Stomach smooth muscle (tissue), 2 donors: ENCODE measurements around the gene DNMT3A.

Experiments
- H3K27ac ChIP-seq: one replicate; pipeline ENCODE4 v1.7.0; 2013; ENCODE audit warnings: mild to moderate bottlenecking, low read length, inconsistent platforms
- H3K27me3 ChIP-seq, 2 donors: one replicate each; pipeline ENCODE4 v1.7.0; 2013; ENCODE audit warnings: low read length in 2 of 2; ENCODE audit not compliant: insufficient read depth in 2 of 2, control insufficient read depth in 1 of 2
- H3K36me3 ChIP-seq, 2 donors: one replicate each; pipeline ENCODE4 v1.7.0; 2013; ENCODE audit warnings: low read length in 2 of 2; ENCODE audit not compliant: control insufficient read depth in 2 of 2, insufficient read depth in 2 of 2
- H3K4me1 ChIP-seq: one replicate; pipeline ENCODE4 v1.7.0; 2013; ENCODE audit warnings: low read length; ENCODE audit not compliant: control insufficient read depth, insufficient read depth
- H3K4me3 ChIP-seq, 2 donors: one replicate each; pipeline ENCODE4 v1.7.0; 2013; ENCODE audit warnings: low read length in 2 of 2
- H3K9ac ChIP-seq, 2 donors: one replicate each; pipeline ENCODE4 v1.7.0; 2013; ENCODE audit warnings: low read length in 2 of 2, mild to moderate bottlenecking in 1 of 2
- H3K9me3 ChIP-seq, 2 donors: one replicate each; pipeline ENCODE4 v1.7.0; 2013; ENCODE audit warnings: low read length in 2 of 2; ENCODE audit not compliant: control insufficient read depth in 2 of 2
- donor health status: healthy.
- donor health status: Pancreatic carcinoma.

Gene DNMT3A

GRCh38 chr2:25201794-25202193, 139.9 kb downstream of the DNMT3A start:
- H3K4me3 ChIP-seq: no peak overlapping the region

GRCh38 chr2:25201265-25201664, 140.5 kb downstream of the DNMT3A start:
- Histone ChIP-seq H3K4me3 (no peak overlapping the region), H3K4me1 (peaks cover under 1% of the 10 kb centered on the region), H3K9me3 (no peaks in the 10 kb centered on the region), H3K36me3 (no peaks in the 10 kb centered on the region), H3K27me3 (no peaks in the 10 kb centered on the region), H3K27ac (no peak overlapping the region), H3K9ac (no peak overlapping the region)

More at GRCh38 chr2:25201794-25202193, 139.9 kb downstream of the DNMT3A start:
- no peaks in the 10 kb centered on the region for H3K36me3 ChIP-seq
- no peaks in the 10 kb centered on the region for H3K4me1 ChIP-seq
- H3K9ac ChIP-seq: no peak overlapping the region
- no peaks in the 10 kb centered on the region for H3K9me3 ChIP-seq
- H3K27ac ChIP-seq: no peak overlapping the region
- no peaks in the 10 kb centered on the region for H3K27me3 ChIP-seq

GRCh38 chr2:25198576-25198975, 143.1 kb downstream of the DNMT3A start:
- H3K9ac ChIP-seq: no peak overlapping the region
- H3K9me3 ChIP-seq: no peaks in the 10 kb centered on the region
- H3K4me3 ChIP-seq: no peak overlapping the region
- no peaks in the 10 kb centered on the region for H3K27me3 ChIP-seq
- H3K36me3 ChIP-seq: no peaks in the 10 kb centered on the region
- H3K4me1 ChIP-seq: peaks cover 3% of the 10 kb centered on the region
- H3K27ac ChIP-seq: no peak overlapping the region

DNA sequence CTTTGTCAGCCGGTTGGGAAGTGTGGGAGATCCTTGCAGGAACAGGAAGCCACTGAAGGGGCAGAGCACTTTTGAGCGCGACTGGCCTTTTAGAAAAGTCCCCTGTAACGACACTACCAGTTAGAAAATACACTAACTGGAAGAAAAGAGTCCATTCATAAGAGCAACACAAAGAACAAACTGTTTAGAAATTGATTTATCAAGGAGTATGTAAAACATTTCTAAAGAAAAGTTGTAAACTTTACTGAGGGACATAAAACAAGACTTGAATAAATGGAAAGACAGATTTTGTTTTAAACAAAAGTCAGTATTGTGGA, 143.6 kb downstream of the DNMT3A start:
- H3K4me3 ChIP-seq: no peak overlapping the region
- H3K9me3 ChIP-seq: no peaks in the 10 kb centered on the region
- peaks cover 3% of the 10 kb centered on the region for H3K4me1 ChIP-seq
- no peak overlapping the region for H3K9ac ChIP-seq
- H3K36me3 ChIP-seq: no peaks in the 10 kb centered on the region
- H3K27ac ChIP-seq: no peak overlapping the region
- no peaks in the 10 kb centered on the region for H3K27me3 ChIP-seq

DNA sequence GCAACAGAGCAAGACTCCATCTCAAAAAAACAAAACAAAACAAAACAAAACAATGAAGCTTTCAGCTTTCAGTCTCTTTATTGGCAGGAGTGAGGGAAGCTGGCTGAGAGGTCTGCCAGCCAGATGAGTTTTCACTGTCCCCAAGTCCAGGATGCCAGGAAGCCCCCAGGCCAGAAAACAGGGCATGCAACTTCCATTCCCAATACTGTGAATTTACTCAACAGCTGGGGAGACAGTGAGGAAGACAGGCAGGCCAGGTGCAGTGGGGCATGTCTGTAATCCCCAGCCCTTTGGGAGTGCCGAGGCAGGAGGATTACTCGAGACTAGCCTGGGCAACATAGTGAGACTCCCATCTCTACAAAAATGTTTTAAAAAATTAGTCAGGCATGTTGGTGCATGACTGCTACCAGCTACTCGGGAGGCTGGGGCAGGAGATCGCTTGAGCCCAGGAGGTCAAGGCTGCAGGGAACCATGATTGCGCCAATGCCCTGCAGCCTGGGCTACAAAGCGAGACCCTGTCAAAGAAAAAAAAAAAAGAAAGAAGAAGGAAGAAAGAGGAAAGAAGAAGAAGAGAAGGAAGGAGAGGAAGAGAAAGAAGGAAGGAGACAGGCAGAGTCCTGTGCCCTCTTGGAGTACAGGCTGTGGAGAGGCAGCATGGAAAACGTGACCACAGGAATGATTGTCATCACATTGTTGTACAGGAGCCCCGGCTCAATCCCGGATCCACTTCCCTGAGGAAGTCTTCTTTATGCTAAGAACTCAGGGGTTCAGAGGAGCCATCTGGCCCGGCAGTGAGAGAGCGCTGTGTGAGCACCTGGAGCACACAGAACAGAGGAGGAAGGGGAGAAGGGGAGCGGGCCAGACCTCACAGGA, 144.2 kb downstream of the DNMT3A start:
- H3K27ac ChIP-seq: no peak overlapping the region
- H3K4me3 ChIP-seq: no peak overlapping the region
- H3K36me3 ChIP-seq: no peaks in the 10 kb centered on the region
- H3K9me3 ChIP-seq: no peaks in the 10 kb centered on the region
- peaks cover 3% of the 10 kb centered on the region for H3K4me1 ChIP-seq
- no peaks in the 10 kb centered on the region for H3K27me3 ChIP-seq
- H3K9ac ChIP-seq: no peak overlapping the region

DNA sequence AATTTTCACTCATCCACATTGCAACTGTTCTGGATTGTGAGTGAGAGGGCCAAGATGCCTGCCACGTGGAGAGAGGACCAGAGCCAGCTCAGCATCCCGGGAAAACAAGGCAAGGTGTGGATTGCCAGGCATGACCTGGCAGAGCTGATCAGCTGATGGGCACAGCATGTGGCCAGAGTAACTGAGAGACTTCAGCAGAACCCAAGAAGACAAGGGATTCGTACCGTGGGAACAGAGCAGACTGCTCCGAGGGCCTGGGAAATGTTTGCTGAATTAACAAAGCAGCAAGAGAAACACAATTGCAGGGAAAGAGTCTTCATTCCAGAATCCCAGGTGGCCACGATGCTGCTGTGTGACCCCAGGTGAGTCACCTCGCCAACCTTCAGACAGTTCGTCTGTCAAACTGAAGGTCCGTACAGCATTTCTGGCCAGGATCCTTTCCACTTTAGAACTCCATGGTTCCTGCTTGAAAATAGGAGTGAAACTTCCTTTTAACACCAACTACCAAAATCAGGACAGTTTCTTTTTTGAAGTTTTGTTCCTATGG, 147.1 kb downstream of the DNMT3A start:
- Histone ChIP-seq H3K9ac (no peak overlapping the region), H3K9me3 (no peaks in the 10 kb centered on the region), H3K4me3 (no peak overlapping the region), H3K4me1 (peaks cover 3% of the 10 kb centered on the region), H3K27ac (no peak overlapping the region), H3K27me3 (no peaks in the 10 kb centered on the region), H3K36me3 (no peaks in the 10 kb centered on the region)

DNA sequence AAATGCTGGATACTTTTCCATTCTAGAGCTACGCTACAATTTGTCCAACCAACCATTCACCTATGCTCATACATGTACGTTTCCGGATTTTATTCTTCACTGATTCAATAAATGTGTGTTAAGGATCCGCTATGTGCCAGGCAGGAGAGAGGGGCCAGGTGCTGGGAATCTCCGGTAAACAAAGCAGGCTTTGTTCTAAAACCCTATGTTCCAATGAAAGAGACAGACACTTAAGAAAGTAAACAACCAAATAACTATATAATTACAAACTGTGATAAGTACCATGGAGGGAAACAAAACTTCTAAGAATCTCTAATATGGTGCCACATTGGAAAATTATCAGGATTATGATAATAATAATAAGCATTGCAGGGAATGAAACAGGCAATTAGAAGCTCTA, 151.2 kb downstream of the DNMT3A start:
- H3K9ac ChIP-seq: no peak overlapping the region
- H3K4me1 ChIP-seq: no peaks in the 10 kb centered on the region
- no peak overlapping the region for H3K27ac ChIP-seq
- no peaks in the 10 kb centered on the region for H3K27me3 ChIP-seq
- no peaks in the 10 kb centered on the region for H3K36me3 ChIP-seq
- H3K9me3 ChIP-seq: no peaks in the 10 kb centered on the region
- no peak overlapping the region for H3K4me3 ChIP-seq

- Histone ChIP-seq H3K27ac (no peak overlapping the region), H3K27me3 (no peaks in the 10 kb centered on the region), H3K36me3 (no peaks in the 10 kb centered on the region), H3K4me1 (no peaks in the 10 kb centered on the region), H3K9me3 (no peaks in the 10 kb centered on the region), H3K9ac (no peak overlapping the region), H3K4me3 (no peak overlapping the region)
Measured at GRCh38 chr2:25188405-25188804, 153.3 kb downstream of the DNMT3A start.

- Histone ChIP-seq H3K9me3 (no peaks in the 10 kb centered on the region), H3K4me1 (no peaks in the 10 kb centered on the region), H3K27me3 (no peaks in the 10 kb centered on the region), H3K4me3 (no peak overlapping the region), H3K9ac (no peak overlapping the region), H3K27ac (no peak overlapping the region), H3K36me3 (no peaks in the 10 kb centered on the region)
Measured at GRCh38 chr2:25187729-25188350, 153.9 kb downstream of the DNMT3A start.

GRCh38 chr2:25184254-25184653, 157.5 kb downstream of the DNMT3A start:
- H3K9me3 ChIP-seq: no peaks in the 10 kb centered on the region
- no peak overlapping the region for H3K9ac ChIP-seq
- no peaks in the 10 kb centered on the region for H3K27me3 ChIP-seq
- no peaks in the 10 kb centered on the region for H3K36me3 ChIP-seq
- no peak overlapping the region for H3K27ac ChIP-seq
- no peak overlapping the region for H3K4me3 ChIP-seq
- H3K4me1 ChIP-seq: no peaks in the 10 kb centered on the region

- H3K9me3 ChIP-seq: no peaks in the 10 kb centered on the region
- H3K4me3 ChIP-seq: no peak overlapping the region
- peaks cover 2 to 10% of the 10 kb centered on the region in 2 donors for H3K27me3 ChIP-seq
- no peaks in the 10 kb centered on the region for H3K4me1 ChIP-seq
- H3K9ac ChIP-seq: no peak overlapping the region
- no peak overlapping the region for H3K27ac ChIP-seq
- no peaks in the 10 kb centered on the region for H3K36me3 ChIP-seq
Measured at GRCh38 chr2:25178976-25179375, 162.7 kb downstream of the DNMT3A start.
